ENCODE results near the gene FBXW7.

- TF ChIP-seq, protein P1, sequence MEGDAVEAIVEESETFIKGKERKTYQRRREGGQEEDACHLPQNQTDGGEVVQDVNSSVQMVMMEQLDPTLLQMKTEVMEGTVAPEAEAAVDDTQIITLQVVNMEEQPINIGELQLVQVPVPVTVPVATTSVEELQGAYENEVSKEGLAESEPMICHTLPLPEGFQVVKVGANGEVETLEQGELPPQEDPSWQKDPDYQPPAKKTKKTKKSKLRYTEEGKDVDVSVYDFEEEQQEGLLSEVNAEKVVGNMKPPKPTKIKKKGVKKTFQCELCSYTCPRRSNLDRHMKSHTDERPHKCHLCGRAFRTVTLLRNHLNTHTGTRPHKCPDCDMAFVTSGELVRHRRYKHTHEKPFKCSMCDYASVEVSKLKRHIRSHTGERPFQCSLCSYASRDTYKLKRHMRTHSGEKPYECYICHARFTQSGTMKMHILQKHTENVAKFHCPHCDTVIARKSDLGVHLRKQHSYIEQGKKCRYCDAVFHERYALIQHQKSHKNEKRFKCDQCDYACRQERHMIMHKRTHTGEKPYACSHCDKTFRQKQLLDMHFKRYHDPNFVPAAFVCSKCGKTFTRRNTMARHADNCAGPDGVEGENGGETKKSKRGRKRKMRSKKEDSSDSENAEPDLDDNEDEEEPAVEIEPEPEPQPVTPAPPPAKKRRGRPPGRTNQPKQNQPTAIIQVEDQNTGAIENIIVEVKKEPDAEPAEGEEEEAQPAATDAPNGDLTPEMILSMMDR (IDR thresholded peaks at IDR 0.05): no peak
- TF ChIP-seq POLR2AphosphoS5 (IDR thresholded peaks at IDR 0.05) (no peak), POLR2A (IDR thresholded peaks at IDR 0.05) (no peak)
Measured at GRCh38 chr4:152344001-152344400, 191.9 kb downstream of the FBXW7 start.

All from breast epithelium (tissue), 3 donors.